Measurements from ENCODE around the gene ECHDC3. TPM values are rescaled to one million over a fixed set of nuclear protein-coding genes. Genes with fewer than 3 reads are reported as not detected.
A peak's percentile ranks its signal among the peaks of the same experiment; 100 is the strongest.

Gene ECHDC3
- total and polyA plus RNA-seq, 2 experiments from 2014 or later = 0.97 to 1.8 TPM

GRCh38 chr10:11776080-11776479 is 33.9 kb downstream of the ECHDC3 start:
- in situ Hi-C loops (cut with MboI) = no loop called here
- H3K9me2 ChIP-seq (ENCODE audit: insufficient read depth) = no peaks in the 10 kb centered on the region
- H3K4me3 ChIP-seq = no peak overlapping the region
- no peak overlapping the region for H2AFZ ChIP-seq
- no peaks in the 10 kb centered on the region for H3F3A ChIP-seq (ENCODE audit: insufficient read depth)
- no peak for TF ChIP-seq EZH2 (IDR thresholded peaks at IDR 0.05; ENCODE audit: insufficient read depth, poor library complexity, severe bottlenecking)
- TF ChIP-seq EZH2phosphoT487 (IDR thresholded peaks at IDR 0.05; ENCODE audit: insufficient read depth, low read depth) = no peak
- no peak overlapping the region for H3K27ac ChIP-seq
- no peaks in the 10 kb centered on the region for H3K4me1 ChIP-seq (ENCODE audit: insufficient read depth)
- H3K4me2 ChIP-seq (ENCODE audit: unreplicated experiment) = no peak overlapping the region
- WGBS, 2 experiments (ENCODE audit: low coverage in 1 of 2, low lambda C conversion rate in 2 of 2, missing lambda C conversion rate in 2 of 2) = 81 to 89% methylated on average over 3 of the region's 3 CpGs
- H3K27me3 ChIP-seq (replicated peaks; ENCODE audit: insufficient read depth) = peaks cover 8% of the 10 kb centered on the region; the same call in 1 of the 2 replicates
- no peaks in the 10 kb centered on the region for H3K9me3 ChIP-seq (ENCODE audit: low read depth)
- H3K9ac ChIP-seq = no peak overlapping the region
- H3K36me3 ChIP-seq (ENCODE audit: low read depth) = no peaks in the 10 kb centered on the region
- no peaks in the 10 kb centered on the region for H3K79me2 ChIP-seq (ENCODE audit: insufficient read depth)
- H4K20me1 ChIP-seq (ENCODE audit: insufficient read depth) = no peaks in the 10 kb centered on the region
- DNase-seq = no peak

- no peaks in the 10 kb centered on the region for H3K9me3 ChIP-seq (ENCODE audit: low read depth)
- no peak overlapping the region for H3K4me2 ChIP-seq (ENCODE audit: unreplicated experiment)
- no peak for DNase-seq
- H3K4me3 ChIP-seq = no peak overlapping the region
- H3K36me3 ChIP-seq (ENCODE audit: low read depth) = no peaks in the 10 kb centered on the region
- no peak overlapping the region for H3K27ac ChIP-seq
- 74 to 76% methylated on average over 6 of the region's 6 CpGs for WGBS, 2 experiments (ENCODE audit: low coverage in 1 of 2, low lambda C conversion rate in 2 of 2, missing lambda C conversion rate in 2 of 2)
- no peaks in the 10 kb centered on the region for H3F3A ChIP-seq (ENCODE audit: insufficient read depth)
- no peaks in the 10 kb centered on the region for H4K20me1 ChIP-seq (ENCODE audit: insufficient read depth)
- no peak overlapping the region for H3K9ac ChIP-seq
- H2AFZ ChIP-seq = no peak overlapping the region
- no peaks in the 10 kb centered on the region for H3K79me2 ChIP-seq (ENCODE audit: insufficient read depth)
- no peaks in the 10 kb centered on the region for H3K9me2 ChIP-seq (ENCODE audit: insufficient read depth)
- H3K27me3 ChIP-seq (replicated peaks; ENCODE audit: insufficient read depth) = peaks cover 7% of the 10 kb centered on the region; the same call in 1 of the 2 replicates
- TF ChIP-seq EZH2phosphoT487 (IDR thresholded peaks at IDR 0.05; ENCODE audit: insufficient read depth, low read depth) (no peak), EZH2 (IDR thresholded peaks at IDR 0.05; ENCODE audit: insufficient read depth, poor library complexity, severe bottlenecking) (no peak)
- no peaks in the 10 kb centered on the region for H3K4me1 ChIP-seq (ENCODE audit: insufficient read depth)
- in situ Hi-C loops (cut with MboI) = loop anchor here (10.0 kb wide), 1 partner anchor 204 kb away; no protein-coding TSS in a partner anchor
Measured at GRCh38 chr10:11781114-11781513, 38.9 kb downstream of the ECHDC3 start.

- H3K36me3 ChIP-seq (ENCODE audit: low read depth) = no peaks in the 10 kb centered on the region
- no peak overlapping the region for H3K27ac ChIP-seq
- H2AFZ ChIP-seq = no peak overlapping the region
- no peaks in the 10 kb centered on the region for H3K4me1 ChIP-seq (ENCODE audit: insufficient read depth)
- H3F3A ChIP-seq (ENCODE audit: insufficient read depth) = no peaks in the 10 kb centered on the region
- no peak for TF ChIP-seq EZH2 (IDR thresholded peaks at IDR 0.05; ENCODE audit: insufficient read depth, poor library complexity, severe bottlenecking)
- no peak for TF ChIP-seq EZH2phosphoT487 (IDR thresholded peaks at IDR 0.05; ENCODE audit: insufficient read depth, low read depth)
- H3K27me3 ChIP-seq (replicated peaks; ENCODE audit: insufficient read depth) = peaks cover 7% of the 10 kb centered on the region; the same call in 1 of the 2 replicates
- H3K79me2 ChIP-seq (ENCODE audit: insufficient read depth) = no peaks in the 10 kb centered on the region
- H3K9me2 ChIP-seq (ENCODE audit: insufficient read depth) = no peaks in the 10 kb centered on the region
- in situ Hi-C loops (cut with MboI) = loop anchor here (10.0 kb wide), 1 partner anchor 202 kb away; no protein-coding TSS in a partner anchor
- H3K4me3 ChIP-seq = no peak overlapping the region
- 54 to 56% methylated on average over 18 of the region's 18 CpGs for WGBS, 2 experiments (ENCODE audit: low coverage in 1 of 2, low lambda C conversion rate in 2 of 2, missing lambda C conversion rate in 2 of 2)
- H3K9ac ChIP-seq = no peak overlapping the region
- no peaks in the 10 kb centered on the region for H4K20me1 ChIP-seq (ENCODE audit: insufficient read depth)
- H3K9me3 ChIP-seq (ENCODE audit: low read depth) = no peaks in the 10 kb centered on the region
- H3K4me2 ChIP-seq (ENCODE audit: unreplicated experiment) = no peak overlapping the region
- peak; percentile 61 for DNase-seq
Measured at GRCh38 chr10:11782793-11783557, 40.8 kb downstream of the ECHDC3 start.

- Histone ChIP-seq H2AFZ (no peak overlapping the region), H3K4me3 (no peak overlapping the region), H3K36me3 (ENCODE audit: low read depth) (no peaks in the 10 kb centered on the region), H3K9me3 (ENCODE audit: low read depth) (no peaks in the 10 kb centered on the region), H3F3A (ENCODE audit: insufficient read depth) (no peaks in the 10 kb centered on the region), H3K4me1 (ENCODE audit: insufficient read depth) (no peaks in the 10 kb centered on the region), H3K79me2 (ENCODE audit: insufficient read depth) (no peaks in the 10 kb centered on the region), H3K4me2 (ENCODE audit: unreplicated experiment) (no peak overlapping the region), H3K27ac (no peak overlapping the region), H4K20me1 (ENCODE audit: insufficient read depth) (no peaks in the 10 kb centered on the region), H3K9ac (no peak overlapping the region), H3K27me3 (replicated peaks; ENCODE audit: insufficient read depth) (peaks cover 9% of the 10 kb centered on the region; the same call in 1 of the 2 replicates), H3K9me2 (ENCODE audit: insufficient read depth) (no peaks in the 10 kb centered on the region)
- no peak for TF ChIP-seq EZH2 (IDR thresholded peaks at IDR 0.05; ENCODE audit: insufficient read depth, poor library complexity, severe bottlenecking)
- no peak for DNase-seq
- WGBS, 2 experiments (ENCODE audit: low coverage in 1 of 2, low lambda C conversion rate in 2 of 2, missing lambda C conversion rate in 2 of 2) = 59 to 64% methylated on average over 5 to 7 of the region's 7 CpGs
- in situ Hi-C loops (cut with MboI) = loop anchor here (10.0 kb wide), 1 partner anchor 201 kb away; no protein-coding TSS in a partner anchor
Measured at GRCh38 chr10:11783558-11783865, 41.3 kb downstream of the ECHDC3 start.
